Common myeloid progenitor, CD34-positive (primary cell): ENCODE data around the gene TSPAN3.

Experiments used
- CTCF ChIA-PET: fragments of 350-600 bp; sonication (Branson Sonifier 250); formaldehyde crosslinking; loops from one replicate; lab custom pipeline; 2021; ENCODE audit warnings: antibody characterized with exemption; lab: Charles Lee
- POLR2A ChIA-PET: fragments of 350-600 bp; sonication (Branson Sonifier 250); formaldehyde crosslinking; loops from one replicate; lab custom pipeline; 2021; ENCODE audit warnings: antibody characterized with exemption; lab: Charles Lee
- DNase-seq, 3 donors: peaks; one replicate each; pipeline versions ENCODE4 v3.0.0 to v3.0.0-alpha.2; 2013
- H3K27ac ChIP-seq, 2 experiments: 1 replicate in 1 of 2; 2 replicates in 1 of 2; pipeline ENCODE4 v1.7.0; 2013; ENCODE audit warnings: inconsistent platforms in 2 of 2, low read length in 2 of 2, mild to moderate bottlenecking in 2 of 2, low read depth in 1 of 2, moderate library complexity in 1 of 2; ENCODE audit not compliant: severe bottlenecking in 2 of 2, insufficient read depth in 1 of 2, poor library complexity in 1 of 2
- H3K27me3 ChIP-seq, 5 experiments: replicated peaks in 2 of 5; 1 replicate in 3 of 5; 2 replicates in 2 of 5; pipeline versions ENCODE4 v1.6.1 to v1.7.0; 2013; ENCODE audit warnings: low read length in 4 of 5, mild to moderate bottlenecking in 2 of 5, moderate library complexity in 2 of 5, inconsistent platforms in 1 of 5; ENCODE audit not compliant: insufficient read depth in 5 of 5, control insufficient read depth in 4 of 5
- H3K36me3 ChIP-seq, 4 experiments: 1 replicate in 2 of 4; 2 replicates in 2 of 4; pipeline versions ENCODE4 v1.6.1 to v1.7.0; 2013; ENCODE audit warnings: low read length in 3 of 4, control low read depth in 1 of 4, mild to moderate bottlenecking in 1 of 4; ENCODE audit not compliant: control insufficient read depth in 4 of 4, insufficient read depth in 4 of 4
- H3K4me1 ChIP-seq, 4 experiments: 1 replicate in 3 of 4; 2 replicates in 1 of 4; pipeline versions ENCODE4 v1.6.1 to v1.7.1; 2013; ENCODE audit warnings: low read length in 3 of 4, mild to moderate bottlenecking in 3 of 4, control low read depth in 1 of 4, inconsistent platforms in 1 of 4, moderate library complexity in 1 of 4; ENCODE audit not compliant: control insufficient read depth in 4 of 4, insufficient read depth in 4 of 4; ENCODE audit errors: control extremely low read depth in 1 of 4
- H3K4me3 ChIP-seq, 7 experiments: 1 replicate in 4 of 7; 2 replicates in 3 of 7; pipeline versions ENCODE4 v1.5.1 to v1.7.0; 2013; ENCODE audit warnings: mild to moderate bottlenecking in 7 of 7, low read length in 6 of 7, moderate library complexity in 6 of 7, inconsistent platforms in 2 of 7, low read depth in 2 of 7, control low read depth in 1 of 7; ENCODE audit not compliant: insufficient read depth in 4 of 7, control insufficient read depth in 1 of 7; ENCODE audit errors: extremely low read depth in 1 of 7
- H3K9me3 ChIP-seq, 5 experiments: 1 replicate in 4 of 5; 2 replicates in 1 of 5; pipeline versions ENCODE4 v1.6.1 to v1.7.1; 2013; ENCODE audit warnings: low read length in 4 of 5, mild to moderate bottlenecking in 2 of 5, inconsistent platforms in 1 of 5, low read depth in 1 of 5, moderate library complexity in 1 of 5; ENCODE audit not compliant: control insufficient read depth in 4 of 5, insufficient read depth in 2 of 5; ENCODE audit errors: control extremely low read depth in 1 of 5
- WGBS: methylation state at CpG from one replicate; pipeline ENCODE4 v1.1.5; 2013; ENCODE audit not compliant: insufficient coverage; 5-methylcytosine and 5-hydroxymethylcytosine counted together

TSPAN3 gene

GRCh38 chr15:77097921-77098320 is 27.0 kb upstream of the TSPAN3 start:
- H3K4me3 ChIP-seq, result no peak overlapping the region
- ChIA-PET CTCF (interaction anchor here (0.6 to 4.1 kb wide), 4 partner anchors 10 to 655 kb away, joined by 3 to 15 read pairs (median 4); no protein-coding TSS in a partner anchor), POLR2A (no interaction called here)
- no peaks in the 10 kb centered on the region for H3K27me3 ChIP-seq
- peaks cover 0 to 7% (median 4%) of the 10 kb centered on the region in 4 experiments for H3K4me1 ChIP-seq
- WGBS, result no CpG with 5 or more reads among the region's 5 CpGs
- DNase-seq, result no peak
- no peaks in the 10 kb centered on the region for H3K9me3 ChIP-seq
- H3K36me3 ChIP-seq, result no peaks in the 10 kb centered on the region
- H3K27ac ChIP-seq, result no peak overlapping the region

GRCh38 chr15:77097248-77097721 is 26.4 kb upstream of the TSPAN3 start:
- Histone ChIP-seq H3K9me3 (no peaks in the 10 kb centered on the region), H3K36me3 (no peaks in the 10 kb centered on the region), H3K27me3 (no peaks in the 10 kb centered on the region), H3K27ac (no peak overlapping the region), H3K4me3 (no peak overlapping the region), H3K4me1 (peaks cover 0 to 7% (median 4%) of the 10 kb centered on the region in 4 experiments)
- WGBS, result 79% methylated on average over 5 of the region's 7 CpGs
- ChIA-PET CTCF (interaction anchor here (0.6 to 4.1 kb wide), 5 partner anchors 8 to 656 kb away, joined by 3 to 15 read pairs (median 3); no protein-coding TSS in a partner anchor), POLR2A (no interaction called here)
- DNase-seq, result peak in 2 of 3 donors; percentile 22 to 44

GRCh38 chr15:77096541-77096940 is 25.6 kb upstream of the TSPAN3 start:
- Histone ChIP-seq H3K4me1 (peaks cover 0 to 7% (median 4%) of the 10 kb centered on the region in 4 experiments), H3K27me3 (no peaks in the 10 kb centered on the region), H3K36me3 (no peaks in the 10 kb centered on the region), H3K4me3 (no peak overlapping the region), H3K27ac (no peak overlapping the region), H3K9me3 (no peaks in the 10 kb centered on the region)
- ChIA-PET POLR2A (no interaction called here), CTCF (interaction anchor here (1.2 to 4.1 kb wide), 3 partner anchors 9 to 72 kb away, joined by 3 to 15 read pairs (median 3); no protein-coding TSS in a partner anchor)
- DNase-seq, result no peak
- 100% methylated on average over 4 of the region's 7 CpGs for WGBS

GRCh38 chr15:77096138-77096537 is 25.2 kb upstream of the TSPAN3 start:
- ChIA-PET POLR2A (no interaction called here), CTCF (interaction anchor here (1.2 to 4.1 kb wide), 3 partner anchors 9 to 72 kb away, joined by 3 to 15 read pairs (median 3); no protein-coding TSS in a partner anchor)
- Histone ChIP-seq H3K9me3 (no peaks in the 10 kb centered on the region), H3K4me3 (no peak overlapping the region), H3K27me3 (no peaks in the 10 kb centered on the region), H3K36me3 (no peaks in the 10 kb centered on the region), H3K4me1 (peaks cover 0 to 7% (median 4%) of the 10 kb centered on the region in 4 experiments), H3K27ac (no peak overlapping the region)
- no peak for DNase-seq
- WGBS, result 90% methylated on average over 4 of the region's 4 CpGs

GRCh38 chr15:77094397-77095030 is 23.6 kb upstream of the TSPAN3 start:
- H3K27me3 ChIP-seq, result no peaks in the 10 kb centered on the region
- 94% methylated on average over 8 of the region's 11 CpGs for WGBS
- ChIA-PET POLR2A (no interaction called here), CTCF (interaction anchor here (0.6 kb wide), 1 partner anchor 1298 kb away, joined by 3 read pairs; no protein-coding TSS in a partner anchor)
- no peaks in the 10 kb centered on the region for H3K9me3 ChIP-seq
- no peak for DNase-seq
- no peak overlapping the region for H3K4me3 ChIP-seq
- no peak overlapping the region for H3K27ac ChIP-seq
- peaks cover 0 to 7% (median 4%) of the 10 kb centered on the region in 4 experiments for H3K4me1 ChIP-seq
- H3K36me3 ChIP-seq, result no peaks in the 10 kb centered on the region

GRCh38 chr15:77093436-77093835 is 22.5 kb upstream of the TSPAN3 start:
- peaks cover 0 to 7% (median 4%) of the 10 kb centered on the region in 4 experiments for H3K4me1 ChIP-seq
- no peaks in the 10 kb centered on the region for H3K36me3 ChIP-seq
- POLR2A ChIA-PET, result no interaction called here
- CTCF ChIA-PET, result no interaction called here
- no peak for DNase-seq
- H3K27me3 ChIP-seq, result no peaks in the 10 kb centered on the region
- H3K4me3 ChIP-seq, result no peak overlapping the region
- WGBS, result no CpG with 5 or more reads among the region's 1 CpG
- no peak overlapping the region for H3K27ac ChIP-seq
- no peaks in the 10 kb centered on the region for H3K9me3 ChIP-seq

- no peaks in the 10 kb centered on the region for H3K36me3 ChIP-seq
- no peaks in the 10 kb centered on the region for H3K4me1 ChIP-seq
- no peaks in the 10 kb centered on the region for H3K27me3 ChIP-seq
- ChIA-PET POLR2A (no interaction called here), CTCF (no interaction called here)
- no peak overlapping the region for H3K27ac ChIP-seq
- WGBS, result no CpG with 5 or more reads among the region's 2 CpGs
- H3K4me3 ChIP-seq, result no peak overlapping the region
- no peaks in the 10 kb centered on the region for H3K9me3 ChIP-seq
- no peak for DNase-seq
Measured at GRCh38 chr15:77091097-77091496, 20.2 kb upstream of the TSPAN3 start.
